HG02943 (cell line): ENCODE data around the gene SLC7A6.

Source experiments
- ATAC-seq: cut with Tn5 transposase; IDR thresholded peaks from one replicate; pipeline ENCODE4 v1.9.1; 2021; ENCODE audit warnings: mild to moderate bottlenecking, low read depth, moderate library complexity; ENCODE audit not compliant: unreplicated experiment

The SLC7A6 gene

DNA sequence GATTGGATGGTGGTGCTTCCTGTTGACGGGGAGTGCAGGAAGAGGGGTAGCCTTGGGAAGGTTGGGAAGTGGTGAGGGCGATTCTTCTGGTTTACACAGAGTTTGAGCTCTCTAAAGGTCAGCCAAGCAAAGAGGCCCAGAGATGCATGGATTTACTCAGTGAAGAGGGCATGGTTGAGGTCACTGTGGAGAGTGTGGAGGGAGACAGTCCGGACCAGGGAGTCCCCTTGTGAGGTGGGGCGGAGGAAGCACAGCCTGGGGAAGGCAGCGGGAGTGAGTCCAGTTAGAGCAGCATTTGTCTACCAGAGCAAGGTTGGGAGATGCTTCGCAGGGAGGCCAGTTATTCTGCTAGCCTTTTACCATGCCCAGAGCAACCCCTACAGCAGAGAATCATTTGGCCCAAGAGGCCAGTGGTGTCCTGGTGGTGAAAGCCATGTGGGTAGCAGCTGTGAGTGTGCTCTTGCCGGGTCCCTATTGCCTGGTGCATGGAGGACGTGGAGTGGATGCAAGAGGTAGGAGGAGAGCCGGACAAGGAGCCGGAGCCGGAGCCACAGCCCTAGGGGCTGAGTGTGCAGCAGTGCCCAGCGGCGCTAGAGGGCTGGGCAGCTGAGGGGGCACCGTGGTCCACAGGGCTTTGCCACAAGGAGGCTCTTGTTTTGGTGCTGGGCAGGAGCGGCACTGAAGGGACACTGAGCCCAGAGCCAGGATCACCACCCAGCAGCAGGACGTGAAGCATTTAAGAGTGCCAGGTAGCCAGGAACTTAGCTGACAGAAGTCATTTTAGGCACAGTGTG is 74.2 kb downstream of the SLC7A6 start:
- ATAC-seq: no peak

DNA sequence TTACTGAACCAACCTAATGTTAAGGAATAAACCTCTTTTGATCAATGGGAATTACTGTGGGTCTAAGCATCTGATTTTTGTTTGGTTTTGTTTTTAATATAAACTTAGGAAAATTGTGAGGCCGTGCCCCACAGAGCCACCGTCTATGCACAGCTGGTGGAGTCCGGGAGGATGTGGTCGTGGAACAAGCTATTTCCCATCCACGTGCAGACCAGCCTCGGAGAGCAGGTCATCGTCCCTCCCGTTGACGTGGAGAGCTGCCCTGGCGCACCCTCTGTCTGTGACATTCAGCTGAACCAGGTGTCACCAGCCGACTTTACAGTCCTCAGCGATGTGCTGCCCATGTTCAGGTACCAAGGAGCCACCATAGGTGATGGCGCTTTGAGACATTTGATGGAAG is 74.9 kb downstream of the SLC7A6 start:
- no peak for ATAC-seq

DNA sequence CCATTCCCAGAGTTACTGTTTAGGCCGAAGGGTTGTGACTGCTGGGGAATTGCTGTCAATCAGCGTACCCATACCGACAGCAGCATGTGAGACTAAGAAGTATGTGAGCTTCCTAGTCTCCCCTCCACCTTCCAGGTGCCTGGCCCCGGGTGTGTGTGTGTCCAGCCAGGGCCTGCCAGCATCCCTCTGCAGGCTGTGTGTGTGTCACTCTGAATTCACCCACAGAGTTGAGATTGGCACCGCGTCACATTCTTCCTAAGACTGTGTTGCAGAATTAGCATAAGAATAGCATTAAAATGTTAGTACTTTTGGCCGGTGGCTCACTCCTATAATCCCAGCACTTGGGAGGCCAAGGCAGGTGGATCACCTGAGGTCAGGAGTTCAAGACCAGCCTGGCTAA is 78.3 kb downstream of the SLC7A6 start:
- no peak for ATAC-seq

- ATAC-seq: no peak
Measured at GRCh38 chr16:68343137-68343536, 78.8 kb downstream of the SLC7A6 start.

- ATAC-seq: no peak
Measured at GRCh38 chr16:68344252-68344651, 79.9 kb downstream of the SLC7A6 start.

- no peak for ATAC-seq
Measured at GRCh38 chr16:68345351-68345810, 81.1 kb downstream of the SLC7A6 start.

- ATAC-seq: no peak
Measured at GRCh38 chr16:68345958-68346635, 81.8 kb downstream of the SLC7A6 start.

- no peak for ATAC-seq
Measured at GRCh38 chr16:68346892-68347480, 82.7 kb downstream of the SLC7A6 start.

GRCh38 chr16:68347605-68348004 is 83.3 kb downstream of the SLC7A6 start:
- ATAC-seq: no peak

- no peak for ATAC-seq
Measured at GRCh38 chr16:68348639-68349445, 84.5 kb downstream of the SLC7A6 start.

DNA sequence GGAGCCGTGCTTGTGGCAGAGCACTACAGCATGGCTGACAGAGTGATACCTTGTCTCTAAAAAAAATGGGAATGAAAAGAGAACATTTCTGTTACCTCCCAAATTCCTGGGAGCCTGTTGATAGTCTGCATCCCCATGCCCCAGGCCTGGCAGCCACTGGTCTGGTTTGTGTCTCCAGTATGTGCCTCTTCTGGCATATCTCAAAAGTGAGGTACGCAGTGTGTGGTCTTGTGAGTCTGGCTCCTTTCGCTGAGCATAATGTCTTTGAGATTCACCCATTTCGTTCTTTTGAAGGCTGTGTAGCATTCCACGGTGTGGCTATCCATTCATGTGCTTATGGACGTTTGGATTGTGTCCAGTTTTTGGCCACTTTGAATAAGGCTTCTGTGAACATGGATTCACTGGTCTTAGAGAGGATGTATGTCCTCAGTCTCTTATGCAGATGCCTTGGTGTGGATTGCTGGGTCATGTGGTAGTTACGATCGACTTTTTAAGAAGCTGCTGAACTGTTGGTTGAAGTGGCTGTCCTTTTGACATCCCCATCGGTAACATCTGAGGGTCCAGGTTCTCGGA is 85.6 kb downstream of the SLC7A6 start:
- no peak for ATAC-seq

DNA sequence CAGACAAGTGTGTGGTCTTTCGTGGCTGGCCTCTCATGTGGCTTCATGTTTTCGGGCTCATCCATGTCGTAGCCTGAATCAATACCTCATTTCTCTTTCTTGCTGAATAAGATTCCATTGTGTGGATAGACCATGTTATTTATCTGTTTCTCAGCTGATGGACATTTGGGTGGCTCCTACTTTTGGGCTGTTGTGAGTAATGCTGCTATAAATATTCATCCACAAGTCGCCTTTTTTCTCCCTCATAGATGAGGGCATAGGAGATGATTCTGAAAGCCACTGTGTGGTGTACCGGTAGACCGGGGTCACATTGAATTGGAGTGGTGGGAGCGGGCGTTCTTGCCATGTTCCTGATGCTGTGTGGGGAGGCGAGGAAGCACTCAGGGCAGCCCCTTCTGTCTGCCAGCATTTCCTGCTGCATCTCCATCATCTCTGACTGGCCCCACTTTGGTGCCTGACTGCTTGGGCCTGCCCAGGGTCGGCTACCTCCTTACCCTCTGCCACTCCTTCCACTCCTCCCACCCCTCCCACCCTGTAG is 86.6 kb downstream of the SLC7A6 start:
- no peak for ATAC-seq
